GM12892 (cell line): ENCODE measurements around the gene ADPRHL1.

Experiments used
- POLR2AphosphoS5 ChIP-seq: IDR thresholded peaks from 2 replicates; pipeline ENCODE4 v1.6.1; 2011; ENCODE audit warnings: low read depth, low read length, control low read depth
- TAF1 ChIP-seq: IDR thresholded peaks from 2 replicates; pipeline ENCODE4 v1.6.1; 2011; ENCODE audit warnings: low read depth, mild to moderate bottlenecking, control low read depth, low read length, borderline replicate concordance

- TF ChIP-seq POLR2AphosphoS5 (no peak), TAF1 (no peak)
Measured at GRCh38 chr13:113488283-113488682, 35.0 kb upstream of the ADPRHL1 start.
